Left ventricle myocardium inferior (tissue), 1 donor: Measurements from ENCODE around the gene RAB40C. TPM values are rescaled to one million over a fixed set of nuclear protein-coding genes. Genes with fewer than 3 reads are reported as not detected.

ENCODE experiments used
- DNase-seq: peaks from one replicate; pipeline ENCODE4 v3.0.0-alpha.2; 2020
- H3K27ac ChIP-seq: fragments of 200-600 bp; replicated peaks from 2 replicates; pipeline ENCODE4 v1.8.0; 2021
- H3K27me3 ChIP-seq: fragments of 200-600 bp; 2 replicates; pipeline ENCODE4 v1.8.0; 2021; ENCODE audit warnings: low read depth
- H3K36me3 ChIP-seq: fragments of 200-600 bp; 2 replicates; pipeline ENCODE4 v1.8.0; 2021
- H3K4me1 ChIP-seq: fragments of 200-600 bp; 2 replicates; pipeline ENCODE4 v1.8.0; 2021
- H3K4me3 ChIP-seq: fragments of 200-600 bp; 2 replicates; pipeline ENCODE4 v1.8.0; 2021; ENCODE audit warnings: mild to moderate bottlenecking, moderate library complexity
- H3K9me3 ChIP-seq: fragments of 200-600 bp; replicated peaks from 2 replicates; pipeline ENCODE4 v1.8.0; 2021
- intact Hi-C: fragments of 100-400 bp; cut with micrococcal nuclease; formaldehyde crosslinking; loops from one replicate; pipeline ENCODE4 v1.11.0; 2022
- total RNA-seq: library from RNA; stranded (reverse); fragmentation: NEBNext Ultra II Directional; extraction: Animal tissue kit (Norgen Biotek cat#: 25700); gene quantifications from one replicate; pipeline ENCODE4 v1.2.1, GENCODE V29; 2021
- TF ChIP-seq, protein P1 (sequence below): fragments of 200-600 bp; IDR thresholded peaks from 2 replicates; pipeline ENCODE4 v1.8.0; 2021; ENCODE audit warnings: antibody characterized with exemption, mild to moderate bottlenecking, borderline replicate concordance
- donor health status: DM: no; HTN: yes; CAD: no; lungs with severe emphysema.

The RAB40C gene
- total RNA-seq, 1 donor from 2014 or later, result 10.3 TPM

DNA sequence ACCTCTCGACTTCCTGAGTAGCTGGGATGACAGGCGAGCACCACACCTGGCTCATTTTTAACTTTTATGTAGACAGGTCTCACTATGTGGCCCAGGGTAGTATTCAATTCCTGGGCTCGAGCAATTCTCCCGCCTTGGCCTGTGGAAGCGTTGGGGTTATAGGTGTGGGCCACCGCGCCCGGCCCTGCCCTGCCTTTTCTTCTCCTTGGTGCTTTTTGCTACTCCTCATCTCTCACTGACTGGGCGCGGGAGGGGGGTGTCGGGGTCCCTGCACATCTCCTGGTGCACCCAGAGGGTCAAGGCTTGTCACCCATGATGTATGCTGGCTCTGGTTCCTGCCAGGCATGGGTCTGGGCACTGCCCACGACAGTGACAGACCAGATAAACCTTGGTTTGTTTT lies 54.7 kb downstream of the RAB40C start:
- peak overlapping the region; percentile 87 for H3K4me3 ChIP-seq
- peaks cover 7% of the 10 kb centered on the region for H3K36me3 ChIP-seq
- H3K27ac ChIP-seq, result peak overlapping the region; percentile 97
- no peaks in the 10 kb centered on the region for H3K27me3 ChIP-seq
- intact Hi-C loops, result no loop called here
- TF ChIP-seq, protein P1, sequence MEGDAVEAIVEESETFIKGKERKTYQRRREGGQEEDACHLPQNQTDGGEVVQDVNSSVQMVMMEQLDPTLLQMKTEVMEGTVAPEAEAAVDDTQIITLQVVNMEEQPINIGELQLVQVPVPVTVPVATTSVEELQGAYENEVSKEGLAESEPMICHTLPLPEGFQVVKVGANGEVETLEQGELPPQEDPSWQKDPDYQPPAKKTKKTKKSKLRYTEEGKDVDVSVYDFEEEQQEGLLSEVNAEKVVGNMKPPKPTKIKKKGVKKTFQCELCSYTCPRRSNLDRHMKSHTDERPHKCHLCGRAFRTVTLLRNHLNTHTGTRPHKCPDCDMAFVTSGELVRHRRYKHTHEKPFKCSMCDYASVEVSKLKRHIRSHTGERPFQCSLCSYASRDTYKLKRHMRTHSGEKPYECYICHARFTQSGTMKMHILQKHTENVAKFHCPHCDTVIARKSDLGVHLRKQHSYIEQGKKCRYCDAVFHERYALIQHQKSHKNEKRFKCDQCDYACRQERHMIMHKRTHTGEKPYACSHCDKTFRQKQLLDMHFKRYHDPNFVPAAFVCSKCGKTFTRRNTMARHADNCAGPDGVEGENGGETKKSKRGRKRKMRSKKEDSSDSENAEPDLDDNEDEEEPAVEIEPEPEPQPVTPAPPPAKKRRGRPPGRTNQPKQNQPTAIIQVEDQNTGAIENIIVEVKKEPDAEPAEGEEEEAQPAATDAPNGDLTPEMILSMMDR, result no peak
- H3K4me1 ChIP-seq, result peaks cover 80% of the 10 kb centered on the region
- H3K9me3 ChIP-seq, result no peaks in the 10 kb centered on the region
- DNase-seq, result no peak

DNA sequence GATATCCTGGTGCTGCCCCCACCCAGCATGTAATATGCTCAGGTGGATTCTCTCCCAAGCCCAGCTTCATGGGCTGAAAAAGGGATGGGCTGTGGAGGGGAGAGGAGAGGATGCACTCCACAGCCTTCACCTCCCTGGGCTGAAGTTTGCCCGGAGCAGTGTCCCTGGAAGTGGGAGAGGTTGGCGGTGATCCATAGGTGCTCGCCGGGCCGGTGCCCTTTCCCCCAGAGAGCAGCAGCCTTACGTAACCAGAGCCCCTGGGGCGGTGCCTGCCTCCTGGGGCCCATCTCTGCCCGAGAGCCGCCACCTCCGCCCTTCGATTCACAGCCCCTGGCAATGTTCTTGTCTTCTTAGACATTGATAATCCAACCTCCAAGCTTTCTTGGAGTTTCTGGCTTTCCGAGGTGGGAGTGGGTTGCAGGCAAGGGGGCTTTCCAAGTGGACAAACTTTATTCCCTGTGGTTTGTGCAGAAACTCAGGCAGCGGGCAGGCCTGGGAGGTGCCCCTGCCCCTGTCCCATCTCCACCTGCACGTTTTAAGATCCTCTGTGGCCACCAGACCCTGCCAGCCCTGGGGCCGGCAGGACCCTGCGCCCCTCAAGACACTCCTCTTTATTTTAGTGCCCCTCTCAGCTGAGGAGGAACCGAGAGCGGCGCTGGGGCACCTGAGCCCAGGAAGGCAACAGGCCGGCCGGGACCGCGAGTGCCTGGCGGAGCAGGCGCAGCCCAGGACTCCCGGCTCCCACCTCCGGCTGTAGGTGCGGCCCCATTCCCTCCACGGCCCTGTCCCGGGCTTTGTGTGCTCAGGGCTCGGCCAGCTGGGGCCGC lies 56.2 kb downstream of the RAB40C start:
- H3K4me3 ChIP-seq, result peak overlapping the region; percentile 87

DNA sequence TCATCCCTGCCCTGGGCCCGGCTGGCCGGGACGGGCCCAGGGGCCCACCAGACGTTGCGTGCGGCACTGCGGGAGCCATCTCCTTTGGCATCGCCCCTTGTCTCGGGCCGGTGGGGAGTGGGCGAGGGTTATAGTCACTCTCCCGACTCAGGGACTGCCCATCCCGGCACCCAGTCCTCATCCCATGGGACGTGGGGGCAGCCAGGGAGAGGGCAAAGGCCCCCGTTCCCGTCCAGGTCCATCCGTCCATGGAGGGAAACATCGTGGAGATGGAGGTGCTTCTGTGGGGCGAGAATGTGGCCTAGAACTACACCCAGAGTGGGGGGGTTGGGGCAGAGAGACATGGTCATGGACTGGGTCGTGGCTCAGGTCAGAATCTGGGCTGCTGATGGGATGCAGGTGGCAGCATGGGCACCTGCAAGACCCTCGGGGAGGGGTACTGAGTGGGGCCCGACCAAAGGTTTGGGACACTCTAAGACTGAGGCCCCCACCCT lies 56.9 kb downstream of the RAB40C start:
- Histone ChIP-seq H3K27ac (peak overlapping the region; percentile 97), H3K9me3 (no peaks in the 10 kb centered on the region), H3K4me1 (peaks cover 84% of the 10 kb centered on the region), H3K4me3 (peak overlapping the region; percentile 87), H3K27me3 (no peaks in the 10 kb centered on the region), H3K36me3 (peaks cover 7% of the 10 kb centered on the region)
- DNase-seq, result no peak
- TF ChIP-seq, protein P1, result no peak
- intact Hi-C loops, result no loop called here

More for the DNA sequence above, 56.2 kb downstream of the RAB40C start:
- H3K9me3 ChIP-seq, result no peaks in the 10 kb centered on the region
- H3K36me3 ChIP-seq, result peaks cover 7% of the 10 kb centered on the region
- intact Hi-C loops, result no loop called here
- peaks cover 89% of the 10 kb centered on the region for H3K4me1 ChIP-seq
- DNase-seq, result peak; percentile 79
- H3K27me3 ChIP-seq, result no peaks in the 10 kb centered on the region
- H3K27ac ChIP-seq, result peak overlapping the region; percentile 97
- TF ChIP-seq, protein P1, result no peak

DNA sequence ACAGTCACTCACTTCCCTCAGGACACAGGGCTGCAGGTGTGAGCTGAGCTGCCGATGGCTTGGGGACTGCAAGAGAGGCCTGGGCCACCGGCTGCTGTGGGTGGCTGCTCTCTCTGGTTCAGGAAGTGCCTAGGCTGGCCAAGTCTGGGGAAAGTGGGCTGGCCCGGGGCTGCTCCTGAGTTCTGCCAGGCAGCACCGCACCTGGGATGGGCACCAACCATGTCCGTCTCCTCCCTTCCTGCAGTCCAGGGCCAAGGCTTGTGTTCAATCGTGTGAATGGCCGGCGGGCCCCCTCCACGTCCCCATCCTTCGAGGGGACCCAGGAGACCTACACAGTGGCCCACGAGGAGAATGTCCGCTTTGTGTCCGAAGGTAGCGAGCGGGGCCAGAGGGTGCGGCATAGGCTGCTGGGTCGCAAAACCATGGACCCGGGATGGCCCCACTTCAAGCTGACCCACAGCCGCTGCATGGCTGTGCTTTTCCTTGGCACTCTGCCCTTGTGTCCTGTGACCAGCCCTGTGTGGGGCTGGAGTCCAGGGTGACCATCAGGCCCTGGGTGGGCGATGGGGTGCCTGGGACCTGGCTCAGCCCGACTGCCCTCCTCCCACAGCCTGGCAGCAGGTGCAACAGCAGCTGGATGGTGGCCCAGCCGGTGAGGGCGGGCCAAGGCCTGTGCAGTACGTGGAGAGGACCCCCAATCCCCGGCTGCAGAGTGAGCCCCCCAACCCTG lies 57.5 kb downstream of the RAB40C start:
- H3K36me3 ChIP-seq, result peaks cover 7% of the 10 kb centered on the region
- no peaks in the 10 kb centered on the region for H3K27me3 ChIP-seq
- peak overlapping the region; percentile 87 for H3K4me3 ChIP-seq
- H3K27ac ChIP-seq, result peak overlapping the region; percentile 97
- no peak for DNase-seq
- TF ChIP-seq, protein P1, result no peak
- intact Hi-C loops, result no loop called here
- H3K9me3 ChIP-seq, result no peaks in the 10 kb centered on the region
- peaks cover 80% of the 10 kb centered on the region for H3K4me1 ChIP-seq

DNA sequence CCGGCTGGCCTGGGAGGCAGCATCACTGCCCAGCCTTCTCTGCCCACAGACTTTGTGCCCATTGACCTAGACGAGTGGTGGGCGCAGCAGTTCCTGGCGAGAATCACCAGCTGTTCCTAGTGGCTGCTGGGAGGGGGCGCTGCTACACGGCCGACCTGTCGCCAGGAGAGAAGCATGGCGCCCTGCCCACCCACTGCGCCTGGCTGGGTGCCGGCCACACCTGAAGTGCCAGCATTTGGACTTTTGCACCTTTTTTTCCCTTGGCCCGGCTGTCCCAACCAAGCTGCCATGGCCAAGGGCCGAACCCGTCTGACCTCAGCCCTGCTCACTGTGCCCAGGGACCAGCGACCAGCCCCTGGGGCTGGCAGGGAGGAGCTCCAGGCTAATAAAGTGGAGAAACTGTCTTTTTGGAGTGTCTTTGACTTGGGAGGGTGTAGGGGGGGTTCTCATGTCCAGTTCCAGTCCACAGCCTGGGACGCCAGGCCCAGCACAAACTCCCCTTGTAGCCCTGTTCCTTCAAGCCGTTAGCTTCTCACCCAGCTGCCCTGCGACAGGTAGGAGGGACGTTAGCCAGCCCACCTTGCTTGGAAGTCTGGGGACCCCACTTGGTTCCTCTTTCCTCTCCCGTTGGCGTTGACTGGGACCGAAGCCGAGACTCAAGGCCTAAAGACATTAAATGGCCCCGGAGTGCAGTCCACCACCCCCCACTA lies 58.4 kb downstream of the RAB40C start:
- H3K9me3 ChIP-seq, result no peaks in the 10 kb centered on the region

More for the DNA sequence above, 58.4 kb downstream of the RAB40C start:
- Histone ChIP-seq H3K27me3 (no peaks in the 10 kb centered on the region), H3K4me1 (peaks cover 71% of the 10 kb centered on the region), H3K27ac (peak overlapping the region; percentile 97), H3K36me3 (peaks cover 5% of the 10 kb centered on the region), H3K4me3 (peak overlapping the region; percentile 87)
- TF ChIP-seq, protein P1, result peak; percentile 37
- intact Hi-C loops, result no loop called here
- DNase-seq, result no peak
